Neural progenitor cell (in vitro differentiated cells): ENCODE data around the gene ZBTB20.

Experiments
- EZH2 ChIP-seq: fragments of 200-600 bp; sonication (generic); IDR thresholded peaks from 2 replicates; pipeline ENCODE4 v1.6.1; 2017; ENCODE audit warnings: antibody characterized with exemption, mild to moderate bottlenecking, moderate library complexity
- EZH2phosphoT487 ChIP-seq: fragments of 200-600 bp; sonication (generic); IDR thresholded peaks from 2 replicates; pipeline ENCODE4 v1.6.1; 2017; ENCODE audit warnings: antibody characterized with exemption
- TF ChIP-seq, protein P1 (sequence below): fragments of 200-600 bp; sonication (generic); IDR thresholded peaks from 2 replicates; pipeline ENCODE4 v1.5.1; 2017; ENCODE audit warnings: antibody characterized with exemption, mild to moderate bottlenecking

- TF ChIP-seq, protein P1, sequence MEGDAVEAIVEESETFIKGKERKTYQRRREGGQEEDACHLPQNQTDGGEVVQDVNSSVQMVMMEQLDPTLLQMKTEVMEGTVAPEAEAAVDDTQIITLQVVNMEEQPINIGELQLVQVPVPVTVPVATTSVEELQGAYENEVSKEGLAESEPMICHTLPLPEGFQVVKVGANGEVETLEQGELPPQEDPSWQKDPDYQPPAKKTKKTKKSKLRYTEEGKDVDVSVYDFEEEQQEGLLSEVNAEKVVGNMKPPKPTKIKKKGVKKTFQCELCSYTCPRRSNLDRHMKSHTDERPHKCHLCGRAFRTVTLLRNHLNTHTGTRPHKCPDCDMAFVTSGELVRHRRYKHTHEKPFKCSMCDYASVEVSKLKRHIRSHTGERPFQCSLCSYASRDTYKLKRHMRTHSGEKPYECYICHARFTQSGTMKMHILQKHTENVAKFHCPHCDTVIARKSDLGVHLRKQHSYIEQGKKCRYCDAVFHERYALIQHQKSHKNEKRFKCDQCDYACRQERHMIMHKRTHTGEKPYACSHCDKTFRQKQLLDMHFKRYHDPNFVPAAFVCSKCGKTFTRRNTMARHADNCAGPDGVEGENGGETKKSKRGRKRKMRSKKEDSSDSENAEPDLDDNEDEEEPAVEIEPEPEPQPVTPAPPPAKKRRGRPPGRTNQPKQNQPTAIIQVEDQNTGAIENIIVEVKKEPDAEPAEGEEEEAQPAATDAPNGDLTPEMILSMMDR = no peak
- TF ChIP-seq EZH2 = no peak
- TF ChIP-seq EZH2phosphoT487 = no peak
Measured at GRCh38 chr3:115100806-115101205, 46.3 kb downstream of the ZBTB20 start.
